GM18861 (cell line): ENCODE measurements around the gene GPR149.

Source experiments
- ATAC-seq: cut with Tn5 transposase; IDR thresholded peaks from one replicate; pipeline ENCODE4 v1.9.1; 2021; ENCODE audit not compliant: unreplicated experiment

The GPR149 gene

GRCh38 chr3:154345422-154346122 is 84.4 kb downstream of the GPR149 start:
- no peak for ATAC-seq

- no peak for ATAC-seq
Observed at GRCh38 chr3:154338570-154338969, 91.4 kb downstream of the GPR149 start.

GRCh38 chr3:154338008-154338407 is 92.0 kb downstream of the GPR149 start:
- no peak for ATAC-seq

GRCh38 chr3:154334973-154335420 is 95.0 kb downstream of the GPR149 start:
- peak; percentile 66 for ATAC-seq

GRCh38 chr3:154327871-154328270 is 102.1 kb downstream of the GPR149 start:
- no peak for ATAC-seq

GRCh38 chr3:154324919-154325318 is 105.1 kb downstream of the GPR149 start:
- ATAC-seq, result no peak

GRCh38 chr3:154323891-154324738 is 105.9 kb downstream of the GPR149 start, which contains the start of gene DHX36:
TSS of gene DHX36 (minus strand) at chr3:154324487. CDS start at chr3:154324416, 71 bp downstream.
- peak; percentile 93 for ATAC-seq

- no peak for ATAC-seq
Observed at GRCh38 chr3:154316974-154317767, 112.8 kb downstream of the GPR149 start.

- ATAC-seq, result no peak
Observed at GRCh38 chr3:154314152-154314551, 115.8 kb downstream of the GPR149 start.

GRCh38 chr3:154310840-154311239 is 119.2 kb downstream of the GPR149 start:
- ATAC-seq, result no peak

GRCh38 chr3:154307363-154307762 is 122.6 kb downstream of the GPR149 start:
- no peak for ATAC-seq

GRCh38 chr3:154304936-154305335 is 125.1 kb downstream of the GPR149 start:
- peak; percentile 52 for ATAC-seq

GRCh38 chr3:154304116-154304786 is 125.7 kb downstream of the GPR149 start:
- no peak for ATAC-seq

- no peak for ATAC-seq
Observed at GRCh38 chr3:154301561-154301960, 128.4 kb downstream of the GPR149 start.

GRCh38 chr3:154294016-154294415 is 136.0 kb downstream of the GPR149 start:
- no peak for ATAC-seq

- no peak for ATAC-seq
Observed at GRCh38 chr3:154290187-154290586, 139.8 kb downstream of the GPR149 start.
